ENCODE data around the gene OR2S2. TPM values are rescaled to one million over a fixed set of nuclear protein-coding genes. Genes with fewer than 3 reads are reported as not detected.

OR2S2 gene
- total and polyA plus RNA-seq, 2 of the 4 experiments (the other 2 are of a cell fraction), result 0.46 to 0.90 TPM

DNA sequence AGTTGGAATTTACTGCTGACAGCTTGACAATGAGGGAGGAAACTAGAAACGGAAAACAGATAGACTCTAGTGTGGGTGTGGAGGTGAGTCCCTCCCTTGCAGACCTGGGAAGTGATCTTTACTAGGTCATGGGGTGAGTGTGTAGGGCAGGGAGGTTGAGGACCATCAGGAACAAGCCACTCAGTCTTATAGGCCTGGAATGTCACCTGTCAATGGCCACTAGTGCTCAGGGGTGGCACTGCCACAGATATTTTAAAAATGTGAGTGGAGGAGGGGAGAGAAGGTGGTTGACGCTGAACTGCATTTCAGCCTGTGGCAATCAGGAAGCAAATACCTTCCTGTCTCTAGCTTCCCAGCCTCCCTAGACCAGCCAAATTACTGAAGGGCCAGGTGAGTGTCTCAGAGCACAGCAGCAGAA lies 9.0 kb downstream of the OR2S2 start:
- Histone ChIP-seq H4K8ac (ENCODE audit: low read depth in 2 of 2, low read length in 2 of 2) (peak overlapping the region; percentile 61 to 68; a peak in 2 of 4 replicates), H2AK5ac (ENCODE audit: low read depth, low read length) (peak overlapping the region; percentile 64; the same call in 1 of the 2 replicates), H3K4me1 (ENCODE audit: control insufficient read depth, insufficient read depth, low read length) (peaks cover 12% of the 10 kb centered on the region), H3K36me3 (ENCODE audit: control insufficient read depth, insufficient read depth, low read length) (no peaks in the 10 kb centered on the region), H3K9me3 (ENCODE audit: control insufficient read depth, insufficient read depth, low read length) (no peaks in the 10 kb centered on the region), H4K20me1 (ENCODE audit: insufficient read depth, low read length) (no peaks in the 10 kb centered on the region), H3K27ac (ENCODE audit: insufficient read depth, low read length) (no peak overlapping the region), H2BK5ac (ENCODE audit: low read depth, low read length, poor library complexity, severe bottlenecking) (peak overlapping the region; percentile 41), H2BK15ac (ENCODE audit: low read depth, low read length) (peak overlapping the region; percentile 45; the same call in 1 of the 3 replicates), H3K56ac (ENCODE audit: extremely low read depth, insufficient read depth, low read length) (peak overlapping the region; percentile 33; the same call in 1 of the 2 replicates), H4K5ac (ENCODE audit: low read depth, low read length) (peak overlapping the region; percentile 86; the same call in 1 of the 2 replicates), H3K9ac (ENCODE audit: low read depth, low read length) (peak overlapping the region; percentile 29; the same call in 1 of the 2 replicates), H2BK20ac (ENCODE audit: low read depth, low read length) (peak overlapping the region; percentile 86), H3K27me3 (ENCODE audit: control insufficient read depth, insufficient read depth, low read length) (no peaks in the 10 kb centered on the region), H3K79me1 (ENCODE audit: low read depth in 1 of 2, low read length in 2 of 2) (no peaks in the 10 kb centered on the region; a peak in 1 of 4 replicates), H3K9me1 (ENCODE audit: insufficient read depth, low read length) (peaks cover 13% of the 10 kb centered on the region), H2AK9ac (replicated peaks; ENCODE audit: low read depth, low read length, poor library complexity) (peak overlapping the region; percentile 25), H3K4me3 (ENCODE audit: insufficient read depth, low read depth, low read length) (no peak overlapping the region), H3K18ac (ENCODE audit: low read depth, low read length) (peak overlapping the region; percentile 75; the same call in 1 of the 2 replicates), H3K4ac (ENCODE audit: low read depth, low read length) (peak overlapping the region; percentile 70), H2AFZ (replicated peaks; ENCODE audit: low read length, poor library complexity) (peak overlapping the region; percentile 80), H3K23ac (ENCODE audit: low read depth, low read length) (peak overlapping the region; percentile 14; the same call in 1 of the 2 replicates), H2BK120ac (ENCODE audit: low read depth, low read length) (peak overlapping the region; percentile 84), H4K91ac (ENCODE audit: insufficient read depth, low read depth, low read length) (peak overlapping the region; percentile 68), H3K4me2 (ENCODE audit: low read depth, low read length) (no peak overlapping the region), H3K14ac (replicated peaks; ENCODE audit: low read depth, low read length) (peak overlapping the region; percentile 43; the same call in 1 of the 2 replicates)
- intact Hi-C loops (cut with micrococcal nuclease) (no loop called here), dilution Hi-C loops (cut with HindIII; ENCODE audit: low sequenced_read_pairs, unreplicated experiment) (no loop called here), in situ Hi-C loops (cut with MboI; ENCODE audit: low sequenced_read_pairs) (loop anchor here (5.0 to 10.0 kb wide), 2 partner anchors 47 to 64 kb away; no protein-coding TSS in a partner anchor)
- no TSS peak for BruUV-seq (replicated peaks)
- CTCF ChIA-PET, result no interaction called here
- TF ChIP-seq, protein P1, sequence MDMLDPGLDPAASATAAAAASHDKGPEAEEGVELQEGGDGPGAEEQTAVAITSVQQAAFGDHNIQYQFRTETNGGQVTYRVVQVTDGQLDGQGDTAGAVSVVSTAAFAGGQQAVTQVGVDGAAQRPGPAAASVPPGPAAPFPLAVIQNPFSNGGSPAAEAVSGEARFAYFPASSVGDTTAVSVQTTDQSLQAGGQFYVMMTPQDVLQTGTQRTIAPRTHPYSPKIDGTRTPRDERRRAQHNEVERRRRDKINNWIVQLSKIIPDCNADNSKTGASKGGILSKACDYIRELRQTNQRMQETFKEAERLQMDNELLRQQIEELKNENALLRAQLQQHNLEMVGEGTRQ (IDR thresholded peaks at IDR 0.05; ENCODE audit: low read depth, low read length), result no peak
- no peak for TF ChIP-seq RAD21 (IDR thresholded peaks at IDR 0.05; ENCODE audit: low read length)
- no peak for TF ChIP-seq MAZ (IDR thresholded peaks at IDR 0.05; ENCODE audit: borderline replicate concordance, low read depth, low read length)
- TF ChIP-seq NFE2L2 (IDR thresholded peaks at IDR 0.05; ENCODE audit: low read depth, low read length), result no peak
- no peak for TF ChIP-seq MXI1 (IDR thresholded peaks at IDR 0.05; ENCODE audit: borderline replicate concordance, low read depth, low read length)
- TF ChIP-seq CHD1 (IDR thresholded peaks at IDR 0.05; ENCODE audit: low read depth, low read length), result no peak
- TF ChIP-seq RCOR1 (IDR thresholded peaks at IDR 0.05; ENCODE audit: insufficient replicate concordance, low read length), result no peak
- no peak for TF ChIP-seq CEBPB (IDR thresholded peaks at IDR 0.05; ENCODE audit: low read depth, low read length)
- TF ChIP-seq RFX5 (IDR thresholded peaks at IDR 0.05; ENCODE audit: low read depth, low read length), result no peak
- no peak for TF ChIP-seq BHLHE40 (IDR thresholded peaks at IDR 0.05; ENCODE audit: low read depth, low read length)
- TF ChIP-seq, protein P2, sequence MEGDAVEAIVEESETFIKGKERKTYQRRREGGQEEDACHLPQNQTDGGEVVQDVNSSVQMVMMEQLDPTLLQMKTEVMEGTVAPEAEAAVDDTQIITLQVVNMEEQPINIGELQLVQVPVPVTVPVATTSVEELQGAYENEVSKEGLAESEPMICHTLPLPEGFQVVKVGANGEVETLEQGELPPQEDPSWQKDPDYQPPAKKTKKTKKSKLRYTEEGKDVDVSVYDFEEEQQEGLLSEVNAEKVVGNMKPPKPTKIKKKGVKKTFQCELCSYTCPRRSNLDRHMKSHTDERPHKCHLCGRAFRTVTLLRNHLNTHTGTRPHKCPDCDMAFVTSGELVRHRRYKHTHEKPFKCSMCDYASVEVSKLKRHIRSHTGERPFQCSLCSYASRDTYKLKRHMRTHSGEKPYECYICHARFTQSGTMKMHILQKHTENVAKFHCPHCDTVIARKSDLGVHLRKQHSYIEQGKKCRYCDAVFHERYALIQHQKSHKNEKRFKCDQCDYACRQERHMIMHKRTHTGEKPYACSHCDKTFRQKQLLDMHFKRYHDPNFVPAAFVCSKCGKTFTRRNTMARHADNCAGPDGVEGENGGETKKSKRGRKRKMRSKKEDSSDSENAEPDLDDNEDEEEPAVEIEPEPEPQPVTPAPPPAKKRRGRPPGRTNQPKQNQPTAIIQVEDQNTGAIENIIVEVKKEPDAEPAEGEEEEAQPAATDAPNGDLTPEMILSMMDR (conservative IDR thresholded peaks at IDR 0.05; ENCODE audit: low read depth, low read length), result no peak
- no peak for TF ChIP-seq POLR2A (IDR thresholded peaks at IDR 0.05; ENCODE audit: low read depth, low read length)
- TF ChIP-seq, protein P3, sequence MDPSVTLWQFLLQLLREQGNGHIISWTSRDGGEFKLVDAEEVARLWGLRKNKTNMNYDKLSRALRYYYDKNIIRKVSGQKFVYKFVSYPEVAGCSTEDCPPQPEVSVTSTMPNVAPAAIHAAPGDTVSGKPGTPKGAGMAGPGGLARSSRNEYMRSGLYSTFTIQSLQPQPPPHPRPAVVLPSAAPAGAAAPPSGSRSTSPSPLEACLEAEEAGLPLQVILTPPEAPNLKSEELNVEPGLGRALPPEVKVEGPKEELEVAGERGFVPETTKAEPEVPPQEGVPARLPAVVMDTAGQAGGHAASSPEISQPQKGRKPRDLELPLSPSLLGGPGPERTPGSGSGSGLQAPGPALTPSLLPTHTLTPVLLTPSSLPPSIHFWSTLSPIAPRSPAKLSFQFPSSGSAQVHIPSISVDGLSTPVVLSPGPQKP (IDR thresholded peaks at IDR 0.05; ENCODE audit: borderline replicate concordance, low read depth, low read length), result no peak
- TF ChIP-seq FOS (IDR thresholded peaks at IDR 0.05; ENCODE audit: low read depth, low read length), result no peak
- TF ChIP-seq MAFK (IDR thresholded peaks at IDR 0.05; ENCODE audit: low read depth, low read length), result no peak
- no peak for TF ChIP-seq SMC3 (IDR thresholded peaks at IDR 0.05; ENCODE audit: low read depth, low read length)
- WGBS, 2 experiments (ENCODE audit: extremely low coverage in 2 of 2, insufficient read length in 1 of 2), result no CpG with 5 or more reads among the region's 2 CpGs
- POLR2A ChIA-PET (ENCODE audit: unreplicated experiment), result no interaction called here
- no peak for ATAC-seq (ENCODE audit: low read depth)
- DNase-seq, result no peak

Measured in IMR-90 (cell line).